Smooth muscle cell (in vitro differentiated cells): ENCODE measurements around the gene RAD51B. TPM values are rescaled to one million over a fixed set of nuclear protein-coding genes. Genes with fewer than 3 reads are reported as not detected.

Experiments used
- DNase-seq: peaks from one replicate; lab custom pipeline; 2025; ENCODE audit not compliant: unreplicated experiment; lab: John Stamatoyannopoulos, UW
- H2AFZ ChIP-seq: fragments of 200-600 bp; sonication (generic); 2 replicates; pipeline ENCODE4 v1.6.0; 2016; ENCODE audit warnings: antibody characterized with exemption, low read depth, mild to moderate bottlenecking
- H3F3A ChIP-seq: fragments of 200-600 bp; sonication (generic); 2 replicates; pipeline ENCODE4 v1.6.0; 2017; ENCODE audit warnings: antibody characterized with exemption, low read depth
- H3K27ac ChIP-seq: fragments of 200-600 bp; sonication (generic); 2 replicates; pipeline ENCODE4 v1.5.1; 2016; ENCODE audit warnings: low read depth, mild to moderate bottlenecking
- H3K27me3 ChIP-seq: fragments of 200-600 bp; sonication (generic); 2 replicates; pipeline ENCODE4 v1.6.1; 2016; ENCODE audit warnings: low read depth, mild to moderate bottlenecking
- H3K36me3 ChIP-seq: fragments of 200-600 bp; sonication (generic); 2 replicates; pipeline ENCODE4 v1.5.1; 2016; ENCODE audit warnings: low read depth
- H3K4me1 ChIP-seq: fragments of 200-600 bp; sonication (generic); 2 replicates; pipeline ENCODE4 v1.5.1; 2016; ENCODE audit warnings: low read depth
- H3K4me2 ChIP-seq: fragments of 200-600 bp; sonication (generic); 2 replicates; pipeline ENCODE4 v1.6.0; 2016; ENCODE audit warnings: mild to moderate bottlenecking
- H3K4me3 ChIP-seq: fragments of 200-600 bp; sonication (generic); 2 replicates; pipeline ENCODE4 v1.5.1; 2016; ENCODE audit warnings: mild to moderate bottlenecking
- H3K79me2 ChIP-seq: fragments of 200-600 bp; sonication (generic); 2 replicates; pipeline ENCODE4 v1.6.0; 2016; ENCODE audit warnings: low read depth, mild to moderate bottlenecking
- H3K9ac ChIP-seq: fragments of 200-600 bp; sonication (generic); 2 replicates; pipeline ENCODE4 v1.6.0; 2016; ENCODE audit warnings: low read depth
- H3K9me3 ChIP-seq: fragments of 200-600 bp; sonication (generic); replicated peaks from 2 replicates; pipeline ENCODE4 v1.5.1; 2016; ENCODE audit warnings: low read depth
- H4K20me1 ChIP-seq: fragments of 200-600 bp; sonication (generic); 2 replicates; pipeline ENCODE4 v1.6.0; 2016; ENCODE audit warnings: low read depth
- WGBS: methylation state at CpG from one replicate; pipeline ENCODE4 v1.1.7; 2016; ENCODE audit warnings: low lambda C conversion rate; 5-methylcytosine and 5-hydroxymethylcytosine counted together
- polyA plus RNA-seq: library from polyadenylated mRNA; unstranded; fragments of >200 nt; fragmentation: Nextera tagmentation; extraction: Ambion mirVana; gene quantifications from 2 replicates; pipeline ENCODE4 v1.2.1, GENCODE V29; 2016
- total RNA-seq: library from RNA; depleted of rRNA; stranded (reverse); fragments of >200 nt; gene quantifications from 2 replicates; pipeline ENCODE4 v1.2.3, GENCODE V29; 2014
- TF ChIP-seq, protein P1 (sequence below): fragments of 200-600 bp; sonication (generic); IDR thresholded peaks from 2 replicates; pipeline ENCODE4 v1.5.1; 2017; ENCODE audit warnings: borderline replicate concordance, mild to moderate bottlenecking, antibody characterized with exemption; ENCODE audit not compliant: insufficient read depth, poor library complexity, severe bottlenecking

Gene RAD51B
- total and polyA plus RNA-seq, 2 experiments from 2014 or later = 4.6 to 5.3 TPM

DNA sequence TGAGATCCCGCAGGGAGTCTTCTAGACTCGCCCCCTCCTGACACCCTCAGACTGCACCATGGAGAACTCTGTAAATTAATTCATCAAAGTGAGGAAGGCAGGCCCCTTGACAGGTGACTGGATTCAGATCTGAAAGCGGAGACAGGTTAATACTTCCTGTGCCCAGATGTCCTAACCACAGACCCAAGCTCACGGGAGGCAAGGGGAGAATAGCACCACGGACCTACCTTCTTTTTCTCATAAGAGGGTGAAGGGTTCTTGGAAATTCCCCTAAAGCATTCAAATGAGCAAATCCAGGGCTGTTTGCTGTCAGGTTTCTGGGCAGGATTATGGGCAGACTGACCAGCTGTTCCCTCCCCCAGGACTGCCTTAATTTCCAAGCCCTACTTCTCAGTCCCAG is 803.3 kb downstream of the RAD51B start:
- Histone ChIP-seq H3K9ac (no peak overlapping the region), H3K4me2 (no peak overlapping the region), H2AFZ (no peak overlapping the region), H3K9me3 (peaks cover 7% of the 10 kb centered on the region), H3K27me3 (no peaks in the 10 kb centered on the region), H3K79me2 (peaks cover 3% of the 10 kb centered on the region), H3K4me1 (peaks cover 13% of the 10 kb centered on the region), H4K20me1 (no peaks in the 10 kb centered on the region), H3K4me3 (no peak overlapping the region), H3F3A (peaks cover 11% of the 10 kb centered on the region), H3K36me3 (no peaks in the 10 kb centered on the region), H3K27ac (no peak overlapping the region)
- TF ChIP-seq, protein P1, sequence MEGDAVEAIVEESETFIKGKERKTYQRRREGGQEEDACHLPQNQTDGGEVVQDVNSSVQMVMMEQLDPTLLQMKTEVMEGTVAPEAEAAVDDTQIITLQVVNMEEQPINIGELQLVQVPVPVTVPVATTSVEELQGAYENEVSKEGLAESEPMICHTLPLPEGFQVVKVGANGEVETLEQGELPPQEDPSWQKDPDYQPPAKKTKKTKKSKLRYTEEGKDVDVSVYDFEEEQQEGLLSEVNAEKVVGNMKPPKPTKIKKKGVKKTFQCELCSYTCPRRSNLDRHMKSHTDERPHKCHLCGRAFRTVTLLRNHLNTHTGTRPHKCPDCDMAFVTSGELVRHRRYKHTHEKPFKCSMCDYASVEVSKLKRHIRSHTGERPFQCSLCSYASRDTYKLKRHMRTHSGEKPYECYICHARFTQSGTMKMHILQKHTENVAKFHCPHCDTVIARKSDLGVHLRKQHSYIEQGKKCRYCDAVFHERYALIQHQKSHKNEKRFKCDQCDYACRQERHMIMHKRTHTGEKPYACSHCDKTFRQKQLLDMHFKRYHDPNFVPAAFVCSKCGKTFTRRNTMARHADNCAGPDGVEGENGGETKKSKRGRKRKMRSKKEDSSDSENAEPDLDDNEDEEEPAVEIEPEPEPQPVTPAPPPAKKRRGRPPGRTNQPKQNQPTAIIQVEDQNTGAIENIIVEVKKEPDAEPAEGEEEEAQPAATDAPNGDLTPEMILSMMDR = no peak
- 78% methylated on average over 5 of the region's 5 CpGs for WGBS
- no peak for DNase-seq

DNA sequence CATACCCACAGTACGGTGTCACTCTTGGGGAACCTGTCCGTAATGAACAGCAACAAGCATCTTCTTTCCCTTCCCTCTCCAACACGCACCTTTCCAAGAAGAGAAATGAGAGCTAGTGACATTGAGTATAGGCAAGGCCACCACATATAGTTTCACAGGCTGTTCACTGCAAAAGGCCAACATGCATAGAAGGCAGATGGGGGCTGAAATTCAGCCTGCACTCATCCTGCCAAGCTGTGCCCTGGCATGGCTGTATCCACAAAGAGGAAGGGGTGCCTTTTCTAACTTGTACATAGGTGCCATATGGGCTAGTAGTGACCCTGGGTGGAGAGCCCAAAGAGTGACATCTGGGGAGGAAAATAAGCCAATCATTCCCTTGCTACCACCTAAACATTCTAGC is 803.7 kb downstream of the RAD51B start:
- peaks cover 11% of the 10 kb centered on the region for H3F3A ChIP-seq
- peaks cover 3% of the 10 kb centered on the region for H3K79me2 ChIP-seq
- H3K4me2 ChIP-seq = no peak overlapping the region
- H2AFZ ChIP-seq = no peak overlapping the region
- DNase-seq = no peak
- 89% methylated on average over 3 of the region's 3 CpGs for WGBS
- H3K9me3 ChIP-seq = peaks cover 3% of the 10 kb centered on the region
- no peak overlapping the region for H3K9ac ChIP-seq
- H3K4me3 ChIP-seq = no peak overlapping the region
- no peaks in the 10 kb centered on the region for H3K27me3 ChIP-seq
- H3K4me1 ChIP-seq = peaks cover 18% of the 10 kb centered on the region
- TF ChIP-seq, protein P1 = no peak
- H3K36me3 ChIP-seq = no peaks in the 10 kb centered on the region
- no peaks in the 10 kb centered on the region for H4K20me1 ChIP-seq
- no peak overlapping the region for H3K27ac ChIP-seq

DNA sequence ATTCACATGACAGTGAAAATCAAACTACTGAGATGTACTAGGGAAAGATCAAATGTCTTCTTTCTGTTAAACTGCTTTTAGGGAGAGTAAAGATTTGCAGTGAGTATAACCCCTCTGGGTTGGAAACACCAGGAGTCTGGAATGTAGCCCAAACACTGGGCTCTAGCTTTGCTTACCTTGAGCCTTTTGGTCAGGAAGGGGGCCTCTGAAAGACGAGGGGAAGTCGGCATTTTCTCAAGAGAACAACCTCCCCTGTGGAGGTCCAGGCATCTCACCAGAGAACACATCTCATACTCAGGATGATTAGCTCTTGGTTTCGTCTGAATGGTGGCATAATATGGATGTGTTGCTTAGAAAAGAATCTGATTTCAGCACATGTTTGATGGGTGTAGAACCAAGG is 804.2 kb downstream of the RAD51B start:
- TF ChIP-seq, protein P1 = no peak
- H4K20me1 ChIP-seq = no peaks in the 10 kb centered on the region
- peaks cover 16% of the 10 kb centered on the region for H3F3A ChIP-seq
- H3K79me2 ChIP-seq = peaks cover 3% of the 10 kb centered on the region
- no peak overlapping the region for H3K4me2 ChIP-seq
- H3K36me3 ChIP-seq = no peaks in the 10 kb centered on the region
- no peak overlapping the region for H3K9ac ChIP-seq
- no peaks in the 10 kb centered on the region for H3K27me3 ChIP-seq
- no peak for DNase-seq
- H3K9me3 ChIP-seq = no peaks in the 10 kb centered on the region
- no peak overlapping the region for H3K4me3 ChIP-seq
- no peak overlapping the region for H3K27ac ChIP-seq
- peaks cover 22% of the 10 kb centered on the region for H3K4me1 ChIP-seq
- 88% methylated on average over 3 of the region's 3 CpGs for WGBS
- H2AFZ ChIP-seq = no peak overlapping the region

DNA sequence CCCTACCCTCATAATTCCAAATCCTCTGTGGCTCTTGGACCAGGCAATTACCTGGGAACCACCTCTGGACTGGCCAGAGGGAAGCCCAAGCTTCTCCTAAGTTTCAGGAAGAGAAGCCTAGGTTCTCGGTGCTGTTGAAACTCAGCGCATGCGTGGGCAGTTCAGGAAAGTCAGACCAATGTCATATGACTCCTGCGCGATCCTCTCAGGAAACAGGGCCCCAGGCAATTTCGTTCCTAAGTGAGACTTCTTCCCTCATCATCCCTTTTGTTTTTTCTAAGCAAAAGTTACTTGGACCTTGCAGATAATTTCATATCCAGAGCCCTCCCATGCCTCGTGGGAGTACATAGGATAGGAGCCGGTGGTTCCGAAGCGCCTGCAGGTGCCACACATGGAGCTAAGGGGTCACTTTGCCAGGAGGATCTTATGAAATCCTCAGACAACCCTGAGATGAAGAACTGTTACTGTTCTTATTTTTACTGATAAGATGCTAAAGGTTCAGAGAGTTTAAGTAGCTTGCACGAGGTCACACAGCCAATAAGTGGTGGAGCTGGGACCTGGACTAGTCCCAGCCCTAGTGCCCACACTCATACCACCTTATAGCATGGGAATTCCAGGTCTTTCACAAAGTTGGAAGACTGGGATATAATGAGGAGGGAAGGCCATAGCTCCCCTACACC is 805.1 kb downstream of the RAD51B start:
- Histone ChIP-seq H3K27me3 (no peaks in the 10 kb centered on the region), H3F3A (peaks cover 16% of the 10 kb centered on the region), H3K79me2 (peaks cover 3% of the 10 kb centered on the region), H3K4me2 (no peak overlapping the region), H3K27ac (no peak overlapping the region), H3K4me1 (peaks cover 21% of the 10 kb centered on the region), H3K9ac (no peak overlapping the region), H2AFZ (no peak overlapping the region), H3K9me3 (no peaks in the 10 kb centered on the region), H3K36me3 (no peaks in the 10 kb centered on the region), H4K20me1 (no peaks in the 10 kb centered on the region), H3K4me3 (no peak overlapping the region)
- DNase-seq = no peak
- TF ChIP-seq, protein P1 = no peak
- WGBS = 88% methylated on average over 11 of the region's 11 CpGs
